Panc1 (cell line): ENCODE measurements around the gene FARS2. TPM values are rescaled to one million over a fixed set of nuclear protein-coding genes. Genes with fewer than 3 reads are reported as not detected.

Experiments used
- ATAC-seq: fragments of 200-7000 bp; cut with Tn5 transposase; 2 replicates; pipeline ENCODE4 v1.9.1; 2020; ENCODE audit warnings: mild to moderate bottlenecking, moderate library complexity
- BruUV-seq: library from RNA; stranded (reverse); fragments of 400-500 nt; replicated peaks from 2 replicates; lab custom pipeline; 2021; lab: Mats Ljungman, UMichigan
- CTCF ChIA-PET: fragments of 300-600 bp; sonication (Branson Sonifier 250); formaldehyde crosslinking; loops from one replicate; lab custom pipeline; 2022; ENCODE audit warnings: antibody characterized with exemption; lab: Charles Lee
- POLR2A ChIA-PET: fragments of 300-600 bp; sonication (Branson Sonifier 250); formaldehyde crosslinking; loops from one replicate; lab custom pipeline; 2022; ENCODE audit warnings: antibody characterized with exemption; lab: Charles Lee
- DNase-seq: peaks from one replicate; pipeline ENCODE4 v3.0.0-alpha.2; 2010; ENCODE audit warnings: low read depth, low spot score
- H3K27ac ChIP-seq: 2 replicates; pipeline ENCODE4 v1.5.1; 2011; ENCODE audit warnings: mild to moderate bottlenecking, low read length, inconsistent platforms
- H3K27me3 ChIP-seq: fragments of 200-500 bp; sonication (Bioruptor generic); 2 replicates; pipeline ENCODE4 v1.6.0; 2014; ENCODE audit warnings: low read length, inconsistent platforms; ENCODE audit not compliant: control insufficient read depth, insufficient read depth
- H3K36me3 ChIP-seq: fragments of 200-500 bp; sonication (Bioruptor generic); 2 replicates; pipeline ENCODE4 v1.5.1; 2014; ENCODE audit warnings: inconsistent platforms, mild to moderate bottlenecking, low read length, moderate library complexity; ENCODE audit not compliant: control insufficient read depth, insufficient read depth
- H3K4me1 ChIP-seq: 2 replicates; pipeline ENCODE4 v1.5.1; 2011; ENCODE audit warnings: inconsistent platforms, mild to moderate bottlenecking, low read length, moderate library complexity; ENCODE audit not compliant: control insufficient read depth, insufficient read depth
- H3K4me3 ChIP-seq, 2 experiments: 2 replicates each; pipeline ENCODE4 v1.5.1; 2011 to 2012; ENCODE audit warnings: low read depth in 2 of 2, low read length in 2 of 2, mild to moderate bottlenecking in 2 of 2, inconsistent platforms in 1 of 2, moderate library complexity in 1 of 2
- H3K9me3 ChIP-seq: fragments of 200-500 bp; sonication (Bioruptor generic); 2 replicates; pipeline ENCODE4 v1.5.1; 2014; ENCODE audit warnings: low read depth, mild to moderate bottlenecking, inconsistent platforms, low read length, moderate library complexity; ENCODE audit not compliant: control insufficient read depth, insufficient read depth
- POLR2AphosphoS5 ChIP-seq: IDR thresholded peaks from 2 replicates; pipeline ENCODE4 v1.6.1; 2012; ENCODE audit warnings: mild to moderate bottlenecking, low read depth, low read length, moderate library complexity
- SIN3A ChIP-seq: IDR thresholded peaks from 2 replicates; pipeline ENCODE4 v1.6.1; 2012; ENCODE audit warnings: low read depth, mild to moderate bottlenecking, low read length, moderate library complexity, borderline replicate concordance; ENCODE audit not compliant: insufficient read depth
- TCF7L2 ChIP-seq: IDR thresholded peaks from 2 replicates; pipeline ENCODE4 v1.6.1; 2011; ENCODE audit warnings: mild to moderate bottlenecking, low read depth, low read length, inconsistent platforms
- in situ Hi-C: cut with HindIII; loops from 2 replicates; pipeline ENCODE4 v1.10.0; 2016; ENCODE audit warnings: low sequenced_read_pairs, low pct_unique_long_range_greater_than_20kb
- intact Hi-C: fragments of 100-400 bp; cut with micrococcal nuclease; formaldehyde crosslinking; loops from one replicate; pipeline ENCODE4 v1.10.0; 2022; ENCODE audit not compliant: unreplicated experiment
- total RNA-seq: library from RNA; stranded (reverse); gene quantifications from one replicate; pipeline ENCODE4 v1.2.1, GENCODE V29; 2021; ENCODE audit not compliant: unreplicated experiment
- TF ChIP-seq, protein P1 (sequence below): fragments of 450-650 bp; IDR thresholded peaks from 2 replicates; pipeline ENCODE4 v1.5.1; 2017; ENCODE audit warnings: mild to moderate bottlenecking
- TF ChIP-seq, protein P2 (sequence below), 2 experiments: IDR thresholded peaks; 2 replicates each; pipeline ENCODE4 v1.6.1; 2011 to 2012; ENCODE audit warnings: low read depth in 2 of 2, control low read depth in 1 of 2, low read length in 1 of 2, mild to moderate bottlenecking in 1 of 2, moderate library complexity in 1 of 2; ENCODE audit not compliant: insufficient read depth in 1 of 2

The FARS2 gene
- total RNA-seq, 1 experiment from 2014 or later = 12.8 TPM

DNA sequence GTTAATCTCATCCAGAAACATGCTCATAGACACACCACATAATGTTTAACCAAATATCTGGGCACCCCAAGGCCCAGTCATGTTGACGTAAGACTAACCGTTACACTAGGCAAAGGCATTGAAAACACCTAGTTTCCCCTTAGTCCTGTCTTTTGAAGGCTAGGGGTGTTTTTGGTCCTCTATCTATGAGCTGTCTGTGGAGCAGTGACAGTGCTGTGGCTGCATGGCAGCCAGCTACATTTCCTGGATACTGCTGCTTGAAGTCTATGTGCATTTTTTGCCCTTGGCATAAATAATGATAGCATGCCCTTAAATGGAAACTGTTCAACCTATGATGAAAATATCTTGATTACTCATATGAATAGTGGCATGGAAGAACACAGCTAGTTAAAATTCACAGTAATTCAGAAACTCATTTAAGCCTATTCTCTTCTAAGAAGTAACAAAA is 18.6 kb downstream of the FARS2 start:
- Histone ChIP-seq H3K4me3 (no peak overlapping the region), H3K4me1 (no peaks in the 10 kb centered on the region), H3K9me3 (no peaks in the 10 kb centered on the region), H3K27ac (no peak overlapping the region), H3K27me3 (no peaks in the 10 kb centered on the region), H3K36me3 (no peaks in the 10 kb centered on the region)
- BruUV-seq = no TSS peak
- TF ChIP-seq, protein P1, sequence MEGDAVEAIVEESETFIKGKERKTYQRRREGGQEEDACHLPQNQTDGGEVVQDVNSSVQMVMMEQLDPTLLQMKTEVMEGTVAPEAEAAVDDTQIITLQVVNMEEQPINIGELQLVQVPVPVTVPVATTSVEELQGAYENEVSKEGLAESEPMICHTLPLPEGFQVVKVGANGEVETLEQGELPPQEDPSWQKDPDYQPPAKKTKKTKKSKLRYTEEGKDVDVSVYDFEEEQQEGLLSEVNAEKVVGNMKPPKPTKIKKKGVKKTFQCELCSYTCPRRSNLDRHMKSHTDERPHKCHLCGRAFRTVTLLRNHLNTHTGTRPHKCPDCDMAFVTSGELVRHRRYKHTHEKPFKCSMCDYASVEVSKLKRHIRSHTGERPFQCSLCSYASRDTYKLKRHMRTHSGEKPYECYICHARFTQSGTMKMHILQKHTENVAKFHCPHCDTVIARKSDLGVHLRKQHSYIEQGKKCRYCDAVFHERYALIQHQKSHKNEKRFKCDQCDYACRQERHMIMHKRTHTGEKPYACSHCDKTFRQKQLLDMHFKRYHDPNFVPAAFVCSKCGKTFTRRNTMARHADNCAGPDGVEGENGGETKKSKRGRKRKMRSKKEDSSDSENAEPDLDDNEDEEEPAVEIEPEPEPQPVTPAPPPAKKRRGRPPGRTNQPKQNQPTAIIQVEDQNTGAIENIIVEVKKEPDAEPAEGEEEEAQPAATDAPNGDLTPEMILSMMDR = no peak
- TF ChIP-seq POLR2AphosphoS5 (no peak), TCF7L2 (no peak), SIN3A (no peak)
- TF ChIP-seq, protein P2, sequence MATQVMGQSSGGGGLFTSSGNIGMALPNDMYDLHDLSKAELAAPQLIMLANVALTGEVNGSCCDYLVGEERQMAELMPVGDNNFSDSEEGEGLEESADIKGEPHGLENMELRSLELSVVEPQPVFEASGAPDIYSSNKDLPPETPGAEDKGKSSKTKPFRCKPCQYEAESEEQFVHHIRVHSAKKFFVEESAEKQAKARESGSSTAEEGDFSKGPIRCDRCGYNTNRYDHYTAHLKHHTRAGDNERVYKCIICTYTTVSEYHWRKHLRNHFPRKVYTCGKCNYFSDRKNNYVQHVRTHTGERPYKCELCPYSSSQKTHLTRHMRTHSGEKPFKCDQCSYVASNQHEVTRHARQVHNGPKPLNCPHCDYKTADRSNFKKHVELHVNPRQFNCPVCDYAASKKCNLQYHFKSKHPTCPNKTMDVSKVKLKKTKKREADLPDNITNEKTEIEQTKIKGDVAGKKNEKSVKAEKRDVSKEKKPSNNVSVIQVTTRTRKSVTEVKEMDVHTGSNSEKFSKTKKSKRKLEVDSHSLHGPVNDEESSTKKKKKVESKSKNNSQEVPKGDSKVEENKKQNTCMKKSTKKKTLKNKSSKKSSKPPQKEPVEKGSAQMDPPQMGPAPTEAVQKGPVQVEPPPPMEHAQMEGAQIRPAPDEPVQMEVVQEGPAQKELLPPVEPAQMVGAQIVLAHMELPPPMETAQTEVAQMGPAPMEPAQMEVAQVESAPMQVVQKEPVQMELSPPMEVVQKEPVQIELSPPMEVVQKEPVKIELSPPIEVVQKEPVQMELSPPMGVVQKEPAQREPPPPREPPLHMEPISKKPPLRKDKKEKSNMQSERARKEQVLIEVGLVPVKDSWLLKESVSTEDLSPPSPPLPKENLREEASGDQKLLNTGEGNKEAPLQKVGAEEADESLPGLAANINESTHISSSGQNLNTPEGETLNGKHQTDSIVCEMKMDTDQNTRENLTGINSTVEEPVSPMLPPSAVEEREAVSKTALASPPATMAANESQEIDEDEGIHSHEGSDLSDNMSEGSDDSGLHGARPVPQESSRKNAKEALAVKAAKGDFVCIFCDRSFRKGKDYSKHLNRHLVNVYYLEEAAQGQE (IDR thresholded peaks at IDR 0.05; ENCODE audit: insufficient read depth in 1 of 2, low read depth in 2 of 2, low read length in 1 of 2) = no peak
- intact Hi-C loops (no loop called here), in situ Hi-C loops (no loop called here)
- CTCF ChIA-PET = no interaction called here
- ATAC-seq (no peak), DNase-seq (no peak)
- POLR2A ChIA-PET = no interaction called here

DNA sequence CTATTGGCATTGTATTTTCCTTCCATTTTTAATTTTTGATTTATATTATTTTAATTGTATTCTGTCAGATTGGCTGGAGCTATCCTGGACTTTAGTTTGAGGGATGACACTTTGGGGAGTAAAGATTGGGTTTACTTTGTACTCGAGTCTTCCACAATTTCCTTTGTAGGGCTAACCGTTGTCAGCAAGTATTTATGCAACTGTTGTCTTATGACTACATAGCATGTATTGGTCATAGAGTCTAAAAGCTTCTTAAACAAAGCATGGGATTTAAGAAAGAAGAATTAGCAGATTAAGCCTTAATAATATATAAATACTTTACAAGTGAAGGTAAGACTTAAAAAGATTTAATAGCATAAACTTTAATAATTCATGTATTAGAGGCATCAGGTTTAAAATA is 19.6 kb downstream of the FARS2 start:
- no peaks in the 10 kb centered on the region for H3K9me3 ChIP-seq
- ChIA-PET POLR2A (no interaction called here), CTCF (no interaction called here)
- no TSS peak for BruUV-seq
- in situ Hi-C loops = no loop called here
- TF ChIP-seq, protein P2 (IDR thresholded peaks at IDR 0.05; ENCODE audit: insufficient read depth in 1 of 2, low read depth in 2 of 2, low read length in 1 of 2) = no peak
- TF ChIP-seq TCF7L2 = no peak
- TF ChIP-seq POLR2AphosphoS5 = no peak
- TF ChIP-seq, protein P1 = no peak
- no peak for TF ChIP-seq SIN3A
- H3K4me1 ChIP-seq = no peaks in the 10 kb centered on the region
- H3K27me3 ChIP-seq = no peaks in the 10 kb centered on the region
- no peak overlapping the region for H3K4me3 ChIP-seq
- H3K36me3 ChIP-seq = no peaks in the 10 kb centered on the region
- intact Hi-C loops = no loop called here
- DNase-seq = no peak
- no peak for ATAC-seq
- no peak overlapping the region for H3K27ac ChIP-seq
